Measurements from ENCODE around the gene RNF214. TPM values are rescaled to one million over a fixed set of nuclear protein-coding genes. Genes with fewer than 3 reads are reported as not detected.
"Not testable (repeated sequence)": the region's sequence is repeated elsewhere in the genome, so short reads cannot be mapped to it uniquely, and the experiment has no call there.

RNF214 gene
- total RNA-seq, 3 donors from 2014 or later, result 16.2 to 17.9 (median 16.9) TPM

GRCh38 chr11:117264624-117265323, 32.3 kb downstream of the RNF214 start:
- not testable (repeated sequence) for ATAC-seq; H3K9me3 Mint-ChIP-seq; H3K27me3 Mint-ChIP-seq (ENCODE audit: low read depth); H3K4me1 Mint-ChIP-seq (ENCODE audit: low read depth); DNase-seq; H3K4me3 Mint-ChIP-seq
- H3K36me3 Mint-ChIP-seq (ENCODE audit: insufficient read depth), result peaks cover 22% of the 10 kb centered on the region

DNA sequence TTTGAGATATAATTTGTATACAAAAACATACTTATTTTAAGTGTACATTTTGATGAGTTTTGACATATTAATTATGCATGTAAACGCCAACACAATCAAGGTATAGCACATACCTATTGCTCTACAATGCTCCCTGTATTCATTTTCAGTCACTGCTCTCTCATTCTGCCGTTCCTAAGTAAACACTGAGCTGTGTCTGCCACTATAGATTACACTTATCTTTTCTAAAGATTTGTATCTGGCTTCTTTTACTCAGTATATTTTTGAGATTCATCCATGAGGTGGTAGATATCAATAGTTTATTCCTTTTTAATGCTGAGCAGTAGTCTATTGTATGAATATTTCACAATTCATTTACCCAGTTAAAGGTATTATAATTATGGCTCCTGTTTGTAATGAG, 33.3 kb downstream of the RNF214 start:
- peaks cover 19% of the 10 kb centered on the region for H3K36me3 Mint-ChIP-seq (ENCODE audit: insufficient read depth)
- H3K27me3 Mint-ChIP-seq (ENCODE audit: low read depth), result no peaks in the 10 kb centered on the region
- no peaks in the 10 kb centered on the region for H3K4me1 Mint-ChIP-seq (ENCODE audit: low read depth)
- DNase-seq, result no peak
- no peak for ATAC-seq
- H3K4me3 Mint-ChIP-seq, result no peak overlapping the region
- H3K9me3 Mint-ChIP-seq, result no peaks in the 10 kb centered on the region

DNA sequence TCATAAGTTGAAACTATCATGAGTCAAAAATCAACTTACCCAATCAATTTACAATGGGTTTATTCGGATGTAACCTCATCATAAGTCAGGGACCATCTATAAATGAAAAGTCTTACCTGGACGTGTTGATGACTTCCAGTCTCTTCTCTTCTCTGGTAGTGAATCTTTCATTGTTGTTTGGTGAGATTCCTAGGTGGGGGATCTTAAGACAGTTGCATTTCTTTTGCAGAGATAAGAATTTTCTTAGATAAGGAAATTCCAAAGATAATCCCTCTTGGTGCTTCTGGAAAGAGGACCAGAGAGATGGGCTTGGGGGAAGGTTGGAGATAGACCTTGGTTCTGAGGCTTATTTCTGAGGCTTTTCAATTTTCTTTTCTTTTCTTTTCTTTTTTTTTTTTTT, 37.4 kb downstream of the RNF214 start:
- Mint-ChIP-seq H3K27me3 (ENCODE audit: low read depth) (no peaks in the 10 kb centered on the region), H3K4me1 (ENCODE audit: low read depth) (peaks cover 6% of the 10 kb centered on the region), H3K36me3 (ENCODE audit: insufficient read depth) (peaks cover 30% of the 10 kb centered on the region), H3K4me3 (no peak overlapping the region), H3K9me3 (no peaks in the 10 kb centered on the region)
- ATAC-seq (no peak), DNase-seq (no peak)

- Mint-ChIP-seq H3K27me3 (ENCODE audit: low read depth) (no peaks in the 10 kb centered on the region), H3K4me3 (no peak overlapping the region), H3K36me3 (ENCODE audit: insufficient read depth) (peaks cover 34% of the 10 kb centered on the region), H3K4me1 (ENCODE audit: low read depth) (peaks cover 18% of the 10 kb centered on the region), H3K9me3 (no peaks in the 10 kb centered on the region)
- no peak for DNase-seq
- no peak for ATAC-seq
These were observed 38.7 kb downstream of the RNF214 start for GRCh38 chr11:117271208-117271607.

- DNase-seq; ATAC-seq; H3K4me3 Mint-ChIP-seq; H3K27me3 Mint-ChIP-seq (ENCODE audit: low read depth); H3K9me3 Mint-ChIP-seq: not testable (repeated sequence)
- peaks cover 18% of the 10 kb centered on the region for H3K4me1 Mint-ChIP-seq (ENCODE audit: low read depth)
- H3K36me3 Mint-ChIP-seq (ENCODE audit: insufficient read depth), result peaks cover 29% of the 10 kb centered on the region
These were observed 39.7 kb downstream of the RNF214 start for GRCh38 chr11:117272175-117272574.

- H3K9me3 Mint-ChIP-seq, result no peaks in the 10 kb centered on the region
- H3K4me3 Mint-ChIP-seq, result no peak overlapping the region
- peaks cover 21% of the 10 kb centered on the region for H3K4me1 Mint-ChIP-seq (ENCODE audit: low read depth)
- ATAC-seq, result no peak
- peaks cover 25% of the 10 kb centered on the region for H3K36me3 Mint-ChIP-seq (ENCODE audit: insufficient read depth)
- H3K27me3 Mint-ChIP-seq (ENCODE audit: low read depth), result no peaks in the 10 kb centered on the region
- no peak for DNase-seq
These were observed 41.2 kb downstream of the RNF214 start for GRCh38 chr11:117273550-117274289.

DNA sequence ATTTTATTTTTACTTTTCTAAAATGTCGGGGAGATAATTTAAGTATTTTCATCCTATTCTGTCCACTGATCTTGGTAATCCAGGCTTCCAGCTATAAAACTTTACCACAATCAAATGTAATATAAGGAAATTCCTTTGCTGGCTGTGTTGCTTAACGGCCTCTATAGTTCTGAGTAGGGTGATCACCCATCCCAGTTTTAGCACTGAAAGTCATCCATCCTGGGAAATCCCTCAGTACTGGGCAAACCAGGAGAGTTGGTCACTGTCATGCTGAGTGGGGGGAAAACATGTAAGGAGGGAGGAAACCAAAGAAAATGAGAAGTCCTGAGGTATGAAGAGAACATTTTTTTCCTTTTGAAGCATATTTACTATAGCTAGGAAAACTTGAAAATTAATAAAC, 45.9 kb downstream of the RNF214 start:
- H3K9me3 Mint-ChIP-seq, result no peaks in the 10 kb centered on the region
- no peaks in the 10 kb centered on the region for H3K27me3 Mint-ChIP-seq (ENCODE audit: low read depth)
- peaks cover 58% of the 10 kb centered on the region for H3K4me1 Mint-ChIP-seq (ENCODE audit: low read depth)
- H3K36me3 Mint-ChIP-seq (ENCODE audit: insufficient read depth), result peaks cover 29% of the 10 kb centered on the region
- ATAC-seq, result no peak
- no peak overlapping the region for H3K4me3 Mint-ChIP-seq
- no peak for DNase-seq

DNA sequence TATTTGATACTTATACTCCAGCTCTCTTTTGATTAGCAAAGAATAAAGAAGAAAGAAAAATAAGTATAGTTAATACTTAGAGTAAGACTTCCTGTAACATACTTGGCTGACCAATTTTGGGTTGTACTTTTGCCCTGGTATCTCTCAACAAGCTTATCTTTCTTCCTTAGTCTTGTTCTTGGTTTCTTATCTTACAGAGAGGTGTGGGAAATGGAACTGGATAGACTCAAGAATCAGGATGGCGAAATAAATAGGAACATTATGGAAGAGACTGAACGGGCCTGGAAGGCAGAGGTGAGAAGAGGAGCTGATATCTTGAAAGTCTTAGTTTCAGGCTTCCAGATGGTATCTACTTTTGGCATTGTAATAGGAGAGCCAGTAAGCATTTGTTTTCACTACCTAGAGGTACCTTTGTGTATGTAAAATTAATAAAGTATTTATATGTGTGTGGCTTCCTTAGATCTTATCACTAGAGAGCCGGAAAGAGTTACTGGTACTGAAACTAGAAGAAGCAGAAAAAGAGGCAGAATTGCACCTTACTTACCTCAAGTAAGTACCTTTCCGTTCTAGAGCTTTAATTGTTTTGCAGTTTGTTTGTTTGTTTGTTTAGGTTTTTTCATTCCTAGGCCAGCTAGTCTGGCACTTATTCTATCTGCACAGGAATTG, 47.4 kb downstream of the RNF214 start:
- ATAC-seq (no peak), DNase-seq (no peak)
- Mint-ChIP-seq H3K27me3 (ENCODE audit: low read depth) (no peaks in the 10 kb centered on the region), H3K4me1 (ENCODE audit: low read depth) (peaks cover 52% of the 10 kb centered on the region), H3K4me3 (peak overlapping the region; percentile 64), H3K9me3 (no peaks in the 10 kb centered on the region), H3K36me3 (ENCODE audit: insufficient read depth) (peaks cover 27% of the 10 kb centered on the region)

DNA sequence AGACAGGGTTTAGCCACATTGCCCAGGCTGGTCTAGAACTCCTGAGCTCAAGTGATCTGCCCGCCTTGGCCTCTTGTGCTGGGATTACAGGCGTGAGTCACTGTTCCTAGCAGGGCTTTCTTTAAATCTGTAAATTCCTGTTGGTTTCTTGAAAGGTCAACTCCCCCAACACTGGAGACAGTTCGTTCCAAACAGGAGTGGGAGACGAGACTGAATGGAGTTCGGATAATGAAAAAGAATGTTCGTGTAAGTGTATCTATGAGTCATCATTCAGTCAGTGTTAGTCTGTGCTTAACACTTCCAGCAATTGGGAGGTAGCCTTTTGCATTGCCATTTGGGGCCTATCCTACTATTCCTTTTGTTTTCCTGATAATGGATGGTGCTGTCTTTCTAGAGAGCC, 48.7 kb downstream of the RNF214 start:
- no peak for ATAC-seq
- Mint-ChIP-seq H3K9me3 (no peaks in the 10 kb centered on the region), H3K4me1 (ENCODE audit: low read depth) (peaks cover 40% of the 10 kb centered on the region), H3K4me3 (peak overlapping the region; percentile 64), H3K27me3 (ENCODE audit: low read depth) (no peaks in the 10 kb centered on the region), H3K36me3 (ENCODE audit: insufficient read depth) (peaks cover 30% of the 10 kb centered on the region)
- DNase-seq, result no peak

GRCh38 chr11:117281869-117282268, 49.4 kb downstream of the RNF214 start:
- peaks cover 37% of the 10 kb centered on the region for H3K36me3 Mint-ChIP-seq (ENCODE audit: insufficient read depth)
- H3K4me1 Mint-ChIP-seq (ENCODE audit: low read depth), result peaks cover 44% of the 10 kb centered on the region
- no peaks in the 10 kb centered on the region for H3K27me3 Mint-ChIP-seq (ENCODE audit: low read depth)
- no peak overlapping the region for H3K4me3 Mint-ChIP-seq
- ATAC-seq, result no peak
- DNase-seq, result no peak
- H3K9me3 Mint-ChIP-seq, result no peaks in the 10 kb centered on the region

DNA sequence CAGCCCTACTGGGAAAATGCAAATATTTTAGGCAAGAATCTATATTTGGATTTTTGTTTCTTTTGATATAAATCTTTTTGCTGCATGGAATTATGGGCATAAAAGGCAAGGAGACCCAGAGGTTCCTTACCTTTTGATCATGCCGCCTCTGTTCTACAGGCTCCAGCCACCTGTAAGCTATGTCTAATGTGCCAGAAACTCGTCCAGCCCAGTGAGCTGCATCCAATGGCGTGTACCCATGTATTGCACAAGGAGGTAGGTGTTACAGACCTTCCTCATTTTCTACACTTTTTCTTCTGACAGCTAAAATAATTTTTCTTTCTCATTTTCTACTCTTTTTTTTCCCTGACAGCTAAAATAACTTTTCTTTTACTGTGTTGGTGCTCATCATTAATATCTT, 50.5 kb downstream of the RNF214 start:
- no peaks in the 10 kb centered on the region for H3K9me3 Mint-ChIP-seq
- ATAC-seq, result no peak
- no peaks in the 10 kb centered on the region for H3K27me3 Mint-ChIP-seq (ENCODE audit: low read depth)
- no peak for DNase-seq
- H3K4me1 Mint-ChIP-seq (ENCODE audit: low read depth), result peaks cover 46% of the 10 kb centered on the region
- H3K4me3 Mint-ChIP-seq, result no peak overlapping the region
- peaks cover 37% of the 10 kb centered on the region for H3K36me3 Mint-ChIP-seq (ENCODE audit: insufficient read depth)

GRCh38 chr11:117284053-117284452, 51.6 kb downstream of the RNF214 start:
- ATAC-seq (no peak), DNase-seq (no peak)
- Mint-ChIP-seq H3K4me1 (ENCODE audit: low read depth) (peaks cover 39% of the 10 kb centered on the region), H3K36me3 (ENCODE audit: insufficient read depth) (peaks cover 39% of the 10 kb centered on the region), H3K9me3 (no peaks in the 10 kb centered on the region), H3K4me3 (no peak overlapping the region), H3K27me3 (ENCODE audit: low read depth) (no peaks in the 10 kb centered on the region)

DNA sequence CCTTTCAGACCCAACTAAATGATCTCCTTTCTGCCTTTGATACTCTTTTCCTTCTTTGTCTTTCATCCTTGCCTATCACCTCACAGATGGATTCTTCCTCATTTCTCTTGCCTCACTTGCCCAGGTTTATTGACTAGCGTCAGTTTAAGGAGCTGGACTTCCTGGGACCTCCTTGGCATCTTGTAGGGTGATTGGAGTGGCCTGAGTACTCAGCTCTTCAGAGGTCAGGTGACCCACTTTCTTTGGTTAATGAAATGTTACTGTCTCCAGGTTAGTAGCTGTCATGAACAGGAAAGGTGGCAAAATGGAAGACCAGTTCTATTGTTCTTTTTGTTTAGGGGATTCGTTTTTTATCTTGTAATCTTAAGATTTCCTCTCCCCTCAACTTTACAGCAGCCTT, 54.1 kb downstream of the RNF214 start:
- Mint-ChIP-seq H3K9me3 (no peaks in the 10 kb centered on the region), H3K36me3 (ENCODE audit: insufficient read depth) (peaks cover 49% of the 10 kb centered on the region), H3K4me3 (no peak overlapping the region), H3K27me3 (ENCODE audit: low read depth) (no peaks in the 10 kb centered on the region), H3K4me1 (ENCODE audit: low read depth) (peaks cover 17% of the 10 kb centered on the region)
- no peak for DNase-seq
- no peak for ATAC-seq

GRCh38 chr11:117287668-117288067, 55.2 kb downstream of the RNF214 start:
- Mint-ChIP-seq H3K36me3 (ENCODE audit: insufficient read depth) (peaks cover 39% of the 10 kb centered on the region), H3K9me3 (no peaks in the 10 kb centered on the region), H3K27me3 (ENCODE audit: low read depth) (no peaks in the 10 kb centered on the region), H3K4me1 (ENCODE audit: low read depth) (peaks cover 8% of the 10 kb centered on the region), H3K4me3 (no peak overlapping the region)
- ATAC-seq (no peak), DNase-seq (no peak)

GRCh38 chr11:117289795-117290194, 57.3 kb downstream of the RNF214 start:
- DNase-seq (no peak), ATAC-seq (no peak)
- Mint-ChIP-seq H3K36me3 (ENCODE audit: insufficient read depth) (peaks cover 34% of the 10 kb centered on the region), H3K9me3 (no peaks in the 10 kb centered on the region), H3K4me3 (no peak overlapping the region), H3K4me1 (ENCODE audit: low read depth) (peaks cover 6% of the 10 kb centered on the region), H3K27me3 (ENCODE audit: low read depth) (no peaks in the 10 kb centered on the region)

Measured in activated T-cell treated with anti-CD3 and anti-CD28 coated beads, Interleukin-2, amount 50 U/mL, for 4 hours (primary cell).